ENCODE data around the gene UBE2V1.
"Not testable (repeated sequence)": the region's sequence is repeated elsewhere in the genome, so short reads cannot be mapped to it uniquely, and the experiment has no call there.

Gene UBE2V1

GRCh38 chr20:50067461-50067860 is 45.5 kb downstream of the UBE2V1 start:
- H3K4me3 ChIP-seq (ENCODE audit: low read depth, low read length) = no peak overlapping the region
- no peak for DNase-seq (ENCODE audit: low read depth)
- no peak for TF ChIP-seq CTCF (conservative IDR thresholded peaks at IDR 0.05; ENCODE audit: low read depth, low read length)

DNA sequence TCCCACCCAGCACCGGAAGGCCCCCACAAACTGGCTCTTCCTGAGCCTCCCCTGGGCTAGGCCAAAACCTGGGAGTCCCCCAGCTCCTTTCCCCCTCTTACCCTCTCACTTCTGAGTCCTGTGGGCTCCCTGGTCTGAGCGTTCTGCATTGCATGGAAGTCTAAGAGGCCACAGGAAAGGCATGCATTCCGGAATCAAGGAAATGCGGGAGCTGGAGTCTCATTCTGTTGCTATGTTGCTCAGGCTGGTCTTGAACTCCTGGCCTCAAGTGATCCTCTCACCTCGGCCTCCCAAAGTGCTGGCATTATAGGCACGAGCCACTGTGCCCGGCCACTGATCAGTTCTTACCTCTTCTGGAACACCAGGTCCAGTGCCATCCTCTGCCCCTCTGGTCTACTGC is 45.9 kb downstream of the UBE2V1 start:
- no peak for DNase-seq (ENCODE audit: low read depth)
- TF ChIP-seq CTCF (conservative IDR thresholded peaks at IDR 0.05; ENCODE audit: low read depth, low read length) = no peak
- H3K4me3 ChIP-seq (ENCODE audit: low read depth, low read length) = no peak overlapping the region

GRCh38 chr20:50066161-50066834 is 46.7 kb downstream of the UBE2V1 start:
- TF ChIP-seq CTCF (conservative IDR thresholded peaks at IDR 0.05; ENCODE audit: low read depth, low read length) = no peak
- H3K4me3 ChIP-seq (ENCODE audit: low read depth, low read length) = no peak overlapping the region

GRCh38 chr20:50065325-50065615 is 47.7 kb downstream of the UBE2V1 start:
- no peak overlapping the region for H3K4me3 ChIP-seq (ENCODE audit: low read depth, low read length)
- no peak for TF ChIP-seq CTCF (conservative IDR thresholded peaks at IDR 0.05; ENCODE audit: low read depth, low read length)
- DNase-seq (ENCODE audit: low read depth) = no peak

More at GRCh38 chr20:50066161-50066834, 46.7 kb downstream of the UBE2V1 start:
- no peak for DNase-seq (ENCODE audit: low read depth)

- not testable (repeated sequence) for DNase-seq (ENCODE audit: low read depth); H3K4me3 ChIP-seq (ENCODE audit: low read depth, low read length)
Measured at GRCh38 chr20:50063763-50064162, 49.2 kb downstream of the UBE2V1 start.

GRCh38 chr20:50062006-50062838 is 50.7 kb downstream of the UBE2V1 start:
- no peak for DNase-seq (ENCODE audit: low read depth)
- H3K4me3 ChIP-seq (ENCODE audit: low read depth, low read length) = no peak overlapping the region
- TF ChIP-seq CTCF (conservative IDR thresholded peaks at IDR 0.05; ENCODE audit: low read depth, low read length) = no peak

- DNase-seq (ENCODE audit: low read depth) = no peak
- no peak overlapping the region for H3K4me3 ChIP-seq (ENCODE audit: low read depth, low read length)
- TF ChIP-seq CTCF (conservative IDR thresholded peaks at IDR 0.05; ENCODE audit: low read depth, low read length) = no peak
Measured at GRCh38 chr20:50061151-50062005, 51.6 kb downstream of the UBE2V1 start.

Measured in choroid plexus epithelial cell (primary cell).